Neural cell (in vitro differentiated cells): ENCODE measurements around the gene C10orf105. TPM values are rescaled to one million over a fixed set of nuclear protein-coding genes. Genes with fewer than 3 reads are reported as not detected.

Experiments used
- H2AFZ ChIP-seq: fragments of 200-600, 300-800 bp; sonication (generic), shearing (Covaris generic); 2 replicates; pipeline ENCODE4 v1.6.0; 2014; ENCODE audit warnings: low read depth, mild to moderate bottlenecking, antibody characterized with exemption, low read length, moderate library complexity
- H3F3A ChIP-seq: fragments of 200-600 bp; shearing (Covaris generic); 2 replicates; pipeline ENCODE4 v1.6.1; 2016; ENCODE audit warnings: mild to moderate bottlenecking, moderate library complexity, mixed read lengths, antibody characterized with exemption, low read length; ENCODE audit not compliant: insufficient read depth, poor library complexity, severe bottlenecking
- H3K27ac ChIP-seq: fragments of 200-600, 300-800 bp; sonication (generic), shearing (Covaris generic); 2 replicates; pipeline ENCODE4 v1.5.1; 2014; ENCODE audit warnings: mild to moderate bottlenecking, low read length, moderate library complexity
- H3K27me3 ChIP-seq: fragments of 300-800, 200-600 bp; sonication (generic), shearing (Covaris generic); 2 replicates; pipeline ENCODE4 v1.6.0; 2014; ENCODE audit warnings: mild to moderate bottlenecking, low read depth, low read length, moderate library complexity; ENCODE audit not compliant: insufficient read depth
- H3K36me3 ChIP-seq: fragments of 300-800, 200-600 bp; sonication (generic), shearing (Covaris generic); 2 replicates; pipeline ENCODE4 v1.5.1; 2014; ENCODE audit warnings: mild to moderate bottlenecking, antibody characterized with exemption, low read length, moderate library complexity; ENCODE audit not compliant: insufficient read depth
- H3K4me2 ChIP-seq: fragments of 300-800, 200-600 bp; sonication (generic), shearing (Covaris generic); 2 replicates; pipeline ENCODE4 v1.6.0; 2014; ENCODE audit warnings: mild to moderate bottlenecking, low read length
- H3K4me3 ChIP-seq: fragments of 300-800, 200-600 bp; sonication (generic), shearing (Covaris generic); 2 replicates; pipeline ENCODE4 v1.5.1; 2014; ENCODE audit warnings: mild to moderate bottlenecking, low read length, moderate library complexity
- H3K79me2 ChIP-seq: fragments of 200-600 bp; shearing (Covaris generic); replicated peaks from 2 replicates; pipeline ENCODE4 v1.6.0; 2014; ENCODE audit warnings: mild to moderate bottlenecking, low read length, moderate library complexity; ENCODE audit not compliant: insufficient read depth
- H3K9ac ChIP-seq: fragments of 300-800, 200-600 bp; sonication (generic), shearing (Covaris generic); 2 replicates; pipeline ENCODE4 v1.6.1; 2016; ENCODE audit warnings: mild to moderate bottlenecking, low read length, mixed read lengths
- H3K9me2 ChIP-seq: fragments of 200-600 bp; shearing (Covaris generic); 2 replicates; pipeline ENCODE4 v1.6.1; 2016; ENCODE audit warnings: mild to moderate bottlenecking, low read length, mixed read lengths; ENCODE audit not compliant: insufficient read depth
- H3K9me3 ChIP-seq: fragments of 200-600, 300-800 bp; sonication (generic), shearing (Covaris generic); 2 replicates; pipeline ENCODE4 v1.6.1; 2016; ENCODE audit warnings: mild to moderate bottlenecking, mixed run types, low read length, moderate library complexity, mixed read lengths
- H4K20me1 ChIP-seq: fragments of 200-600 bp; shearing (Covaris generic); 2 replicates; pipeline ENCODE4 v1.6.1; 2016; ENCODE audit warnings: mild to moderate bottlenecking, mixed run types; ENCODE audit not compliant: insufficient read depth
- EP300 ChIP-seq: fragments of 450-650 bp; conservative IDR thresholded peaks from 2 replicates; pipeline ENCODE4 v1.6.1; 2014; ENCODE audit warnings: antibody characterized with exemption, mild to moderate bottlenecking, moderate library complexity; ENCODE audit not compliant: poor library complexity, severe bottlenecking
- EZH2 ChIP-seq: fragments of 200-600, 300-800 bp; shearing (Covaris generic), sonication (generic); IDR thresholded peaks from 2 replicates; pipeline ENCODE4 v1.6.1; 2014; ENCODE audit warnings: antibody characterized with exemption, low read length, borderline replicate concordance, mild to moderate bottlenecking; ENCODE audit not compliant: insufficient read depth, poor library complexity, severe bottlenecking
- MXI1 ChIP-seq: fragments of 450-650 bp; conservative IDR thresholded peaks from 2 replicates; pipeline ENCODE4 v1.6.1; 2014; ENCODE audit warnings: antibody characterized with exemption, mild to moderate bottlenecking; ENCODE audit not compliant: poor library complexity, severe bottlenecking
- POLR2AphosphoS5 ChIP-seq: IDR thresholded peaks from 2 replicates; pipeline ENCODE4 v1.6.1; 2012
- RAD21 ChIP-seq: fragments of 450-650 bp; conservative IDR thresholded peaks from 2 replicates; pipeline ENCODE4 v1.6.1; 2014; ENCODE audit warnings: antibody characterized with exemption, mild to moderate bottlenecking, moderate library complexity
- SMC3 ChIP-seq: fragments of 450-650 bp; conservative IDR thresholded peaks from 2 replicates; pipeline ENCODE4 v1.6.1; 2014; ENCODE audit warnings: antibody characterized with exemption, mild to moderate bottlenecking, moderate library complexity; ENCODE audit not compliant: poor library complexity
- TAF1 ChIP-seq: IDR thresholded peaks from 2 replicates; pipeline ENCODE4 v1.6.1; 2012; ENCODE audit warnings: low read depth
- polyA plus RNA-seq: library from polyadenylated mRNA; depleted of rRNA; stranded (reverse); fragments of >200 nt; gene quantifications from 2 replicates; pipeline ENCODE4 v1.2.3, GENCODE V29; 2014
- TF ChIP-seq, protein P1 (sequence below): fragments of 450-650 bp; IDR thresholded peaks from 2 replicates; pipeline ENCODE4 v1.5.1; 2014; ENCODE audit warnings: antibody characterized with exemption, mild to moderate bottlenecking, moderate library complexity; ENCODE audit not compliant: poor library complexity, severe bottlenecking
- TF ChIP-seq, protein P2 (sequence below): IDR thresholded peaks from 2 replicates; pipeline ENCODE4 v1.6.1; 2012; ENCODE audit warnings: borderline replicate concordance

The C10orf105 gene
- polyA plus RNA-seq, 1 donor from 2014 or later, result 0.11 TPM

GRCh38 chr10:71685554-71686232 lies 33.9 kb downstream of the C10orf105 start:
- Histone ChIP-seq H3K36me3 (no peaks in the 10 kb centered on the region), H3K4me3 (no peak overlapping the region), H3K9me3 (no peaks in the 10 kb centered on the region), H2AFZ (no peak overlapping the region), H3K27ac (peak overlapping the region; percentile 44), H3K9me2 (no peaks in the 10 kb centered on the region), H3K27me3 (no peaks in the 10 kb centered on the region), H3K4me2 (no peak overlapping the region), H3K9ac (no peak overlapping the region), H4K20me1 (no peaks in the 10 kb centered on the region), H3K79me2 (no peaks in the 10 kb centered on the region), H3F3A (no peaks in the 10 kb centered on the region)
- no peak for TF ChIP-seq TAF1
- no peak for TF ChIP-seq POLR2AphosphoS5

DNA sequence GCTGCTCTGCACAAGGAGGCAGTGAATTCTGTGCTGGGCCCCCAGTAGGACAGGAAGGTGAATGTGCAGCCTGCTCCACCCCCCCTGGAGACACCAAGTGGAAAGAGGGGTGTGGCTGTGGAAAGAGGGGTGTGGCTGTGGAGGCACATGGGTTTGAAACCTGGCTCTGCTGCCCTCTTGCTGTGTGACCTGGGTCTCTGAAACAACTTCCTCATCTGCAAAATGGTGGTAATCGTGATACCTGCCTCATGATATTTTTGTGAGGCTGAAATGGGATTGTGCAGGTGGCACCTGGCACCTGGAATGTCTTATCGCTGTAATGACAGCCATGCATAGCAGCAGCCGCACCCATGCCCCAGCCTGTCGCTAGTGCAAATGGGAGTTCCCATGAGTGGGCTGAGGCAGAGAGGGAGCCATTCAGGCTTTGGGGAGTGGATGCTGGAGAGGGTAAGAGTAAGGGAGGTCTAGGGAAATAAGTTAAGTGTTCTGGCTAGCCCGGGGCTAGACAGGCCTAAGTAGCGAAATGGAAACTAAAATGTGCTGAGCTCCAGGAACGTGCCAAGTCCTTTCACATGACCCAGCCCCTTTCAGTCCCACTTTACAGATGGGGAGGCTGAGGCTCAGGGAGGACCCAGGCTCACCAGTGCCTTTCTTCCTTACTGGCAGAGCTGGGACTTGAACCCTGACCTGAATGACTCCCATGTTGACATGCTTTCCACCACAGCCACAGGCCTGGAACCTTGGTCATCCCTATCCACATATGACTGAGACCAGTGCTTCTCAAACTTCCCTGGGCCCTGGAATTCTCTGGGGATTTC lies 35.0 kb downstream of the C10orf105 start:
- Histone ChIP-seq H3F3A (no peaks in the 10 kb centered on the region), H3K4me2 (no peak overlapping the region), H3K9me2 (no peaks in the 10 kb centered on the region), H3K27me3 (no peaks in the 10 kb centered on the region), H3K9ac (no peak overlapping the region), H4K20me1 (no peaks in the 10 kb centered on the region), H3K27ac (no peak overlapping the region), H3K9me3 (no peaks in the 10 kb centered on the region), H3K36me3 (no peaks in the 10 kb centered on the region), H3K79me2 (no peaks in the 10 kb centered on the region), H3K4me3 (no peak overlapping the region), H2AFZ (no peak overlapping the region)
- no peak for TF ChIP-seq POLR2AphosphoS5
- TF ChIP-seq MXI1, result no peak
- no peak for TF ChIP-seq EZH2
- TF ChIP-seq, protein P1, sequence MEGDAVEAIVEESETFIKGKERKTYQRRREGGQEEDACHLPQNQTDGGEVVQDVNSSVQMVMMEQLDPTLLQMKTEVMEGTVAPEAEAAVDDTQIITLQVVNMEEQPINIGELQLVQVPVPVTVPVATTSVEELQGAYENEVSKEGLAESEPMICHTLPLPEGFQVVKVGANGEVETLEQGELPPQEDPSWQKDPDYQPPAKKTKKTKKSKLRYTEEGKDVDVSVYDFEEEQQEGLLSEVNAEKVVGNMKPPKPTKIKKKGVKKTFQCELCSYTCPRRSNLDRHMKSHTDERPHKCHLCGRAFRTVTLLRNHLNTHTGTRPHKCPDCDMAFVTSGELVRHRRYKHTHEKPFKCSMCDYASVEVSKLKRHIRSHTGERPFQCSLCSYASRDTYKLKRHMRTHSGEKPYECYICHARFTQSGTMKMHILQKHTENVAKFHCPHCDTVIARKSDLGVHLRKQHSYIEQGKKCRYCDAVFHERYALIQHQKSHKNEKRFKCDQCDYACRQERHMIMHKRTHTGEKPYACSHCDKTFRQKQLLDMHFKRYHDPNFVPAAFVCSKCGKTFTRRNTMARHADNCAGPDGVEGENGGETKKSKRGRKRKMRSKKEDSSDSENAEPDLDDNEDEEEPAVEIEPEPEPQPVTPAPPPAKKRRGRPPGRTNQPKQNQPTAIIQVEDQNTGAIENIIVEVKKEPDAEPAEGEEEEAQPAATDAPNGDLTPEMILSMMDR, result no peak
- no peak for TF ChIP-seq EP300
- TF ChIP-seq TAF1, result no peak
- TF ChIP-seq, protein P2, sequence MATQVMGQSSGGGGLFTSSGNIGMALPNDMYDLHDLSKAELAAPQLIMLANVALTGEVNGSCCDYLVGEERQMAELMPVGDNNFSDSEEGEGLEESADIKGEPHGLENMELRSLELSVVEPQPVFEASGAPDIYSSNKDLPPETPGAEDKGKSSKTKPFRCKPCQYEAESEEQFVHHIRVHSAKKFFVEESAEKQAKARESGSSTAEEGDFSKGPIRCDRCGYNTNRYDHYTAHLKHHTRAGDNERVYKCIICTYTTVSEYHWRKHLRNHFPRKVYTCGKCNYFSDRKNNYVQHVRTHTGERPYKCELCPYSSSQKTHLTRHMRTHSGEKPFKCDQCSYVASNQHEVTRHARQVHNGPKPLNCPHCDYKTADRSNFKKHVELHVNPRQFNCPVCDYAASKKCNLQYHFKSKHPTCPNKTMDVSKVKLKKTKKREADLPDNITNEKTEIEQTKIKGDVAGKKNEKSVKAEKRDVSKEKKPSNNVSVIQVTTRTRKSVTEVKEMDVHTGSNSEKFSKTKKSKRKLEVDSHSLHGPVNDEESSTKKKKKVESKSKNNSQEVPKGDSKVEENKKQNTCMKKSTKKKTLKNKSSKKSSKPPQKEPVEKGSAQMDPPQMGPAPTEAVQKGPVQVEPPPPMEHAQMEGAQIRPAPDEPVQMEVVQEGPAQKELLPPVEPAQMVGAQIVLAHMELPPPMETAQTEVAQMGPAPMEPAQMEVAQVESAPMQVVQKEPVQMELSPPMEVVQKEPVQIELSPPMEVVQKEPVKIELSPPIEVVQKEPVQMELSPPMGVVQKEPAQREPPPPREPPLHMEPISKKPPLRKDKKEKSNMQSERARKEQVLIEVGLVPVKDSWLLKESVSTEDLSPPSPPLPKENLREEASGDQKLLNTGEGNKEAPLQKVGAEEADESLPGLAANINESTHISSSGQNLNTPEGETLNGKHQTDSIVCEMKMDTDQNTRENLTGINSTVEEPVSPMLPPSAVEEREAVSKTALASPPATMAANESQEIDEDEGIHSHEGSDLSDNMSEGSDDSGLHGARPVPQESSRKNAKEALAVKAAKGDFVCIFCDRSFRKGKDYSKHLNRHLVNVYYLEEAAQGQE, result no peak
- TF ChIP-seq RAD21, result no peak
- TF ChIP-seq SMC3, result no peak
